Hepatocyte (in vitro differentiated cells): ENCODE results near the gene FAM193B.
"Not testable (repeated sequence)": the region's sequence is repeated elsewhere in the genome, so short reads cannot be mapped to it uniquely, and the experiment has no call there.

Experiments used
- EZH2phosphoT487 ChIP-seq: fragments of 200-600 bp; sonication (generic); IDR thresholded peaks from one replicate; pipeline ENCODE4 v1.6.1; 2018; ENCODE audit warnings: antibody characterized with exemption, mild to moderate bottlenecking, low read depth, moderate library complexity; ENCODE audit not compliant: unreplicated experiment, severe bottlenecking
- TF ChIP-seq, protein P1 (sequence below): fragments of 200-600 bp; sonication (generic); IDR thresholded peaks from 2 replicates; pipeline ENCODE4 v1.5.1; 2016; ENCODE audit warnings: antibody characterized with exemption, mild to moderate bottlenecking; ENCODE audit not compliant: poor library complexity

DNA sequence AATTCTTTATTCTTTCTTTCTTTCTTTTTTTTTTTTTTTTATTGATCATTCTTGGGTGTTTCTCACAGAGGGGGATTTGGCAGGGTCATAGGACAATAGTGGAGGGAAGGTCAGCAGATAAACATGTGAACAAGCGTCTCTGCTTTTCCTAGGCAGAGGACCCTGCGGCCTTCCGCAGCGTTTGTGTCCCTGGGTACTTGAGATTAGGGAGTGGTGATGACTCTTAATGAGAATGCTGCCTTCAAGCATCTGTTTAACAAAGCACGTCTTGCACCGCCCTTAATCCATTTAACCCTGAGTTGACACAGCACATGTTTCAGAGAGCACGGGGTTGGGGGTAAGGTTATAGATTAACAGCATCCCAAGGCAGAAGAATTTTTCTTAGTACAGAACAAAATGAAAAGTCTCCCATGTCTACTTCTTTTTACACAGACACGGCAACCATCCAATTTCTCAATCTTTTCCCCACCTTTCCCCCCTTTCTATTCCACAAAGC lies 5.1 kb upstream of the FAM193B start:
- TF ChIP-seq, protein P1, sequence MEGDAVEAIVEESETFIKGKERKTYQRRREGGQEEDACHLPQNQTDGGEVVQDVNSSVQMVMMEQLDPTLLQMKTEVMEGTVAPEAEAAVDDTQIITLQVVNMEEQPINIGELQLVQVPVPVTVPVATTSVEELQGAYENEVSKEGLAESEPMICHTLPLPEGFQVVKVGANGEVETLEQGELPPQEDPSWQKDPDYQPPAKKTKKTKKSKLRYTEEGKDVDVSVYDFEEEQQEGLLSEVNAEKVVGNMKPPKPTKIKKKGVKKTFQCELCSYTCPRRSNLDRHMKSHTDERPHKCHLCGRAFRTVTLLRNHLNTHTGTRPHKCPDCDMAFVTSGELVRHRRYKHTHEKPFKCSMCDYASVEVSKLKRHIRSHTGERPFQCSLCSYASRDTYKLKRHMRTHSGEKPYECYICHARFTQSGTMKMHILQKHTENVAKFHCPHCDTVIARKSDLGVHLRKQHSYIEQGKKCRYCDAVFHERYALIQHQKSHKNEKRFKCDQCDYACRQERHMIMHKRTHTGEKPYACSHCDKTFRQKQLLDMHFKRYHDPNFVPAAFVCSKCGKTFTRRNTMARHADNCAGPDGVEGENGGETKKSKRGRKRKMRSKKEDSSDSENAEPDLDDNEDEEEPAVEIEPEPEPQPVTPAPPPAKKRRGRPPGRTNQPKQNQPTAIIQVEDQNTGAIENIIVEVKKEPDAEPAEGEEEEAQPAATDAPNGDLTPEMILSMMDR = not testable (repeated sequence)
- TF ChIP-seq EZH2phosphoT487 = not testable (repeated sequence)
